BLaER1 (cell line): ENCODE data around the gene NMNAT2.
"Not testable (repeated sequence)": the region's sequence is repeated elsewhere in the genome, so short reads cannot be mapped to it uniquely, and the experiment has no call there.

Experiments used
- H3K27ac ChIP-seq: shearing (Covaris generic); formaldehyde crosslinking; 2 replicates; pipeline ENCODE4 v1.8.1; 2022
- H3K27me3 ChIP-seq: shearing (Covaris generic); formaldehyde crosslinking; 2 replicates; pipeline ENCODE4 v1.8.1; 2022
- H3K36me3 ChIP-seq: shearing (Covaris generic); formaldehyde crosslinking; 2 replicates; pipeline ENCODE4 v1.8.1; 2022
- H3K4me1 ChIP-seq: shearing (Covaris generic); formaldehyde crosslinking; 2 replicates; pipeline ENCODE4 v1.8.1; 2022
- H3K4me2 ChIP-seq: shearing (Covaris generic); formaldehyde crosslinking; 2 replicates; pipeline ENCODE4 v1.8.1; 2022
- H3K4me3 ChIP-seq: shearing (Covaris generic); formaldehyde crosslinking; 2 replicates; pipeline ENCODE4 v1.8.1; 2022
- H3K9ac ChIP-seq: shearing (Covaris generic); formaldehyde crosslinking; 2 replicates; pipeline ENCODE4 v1.8.1; 2022
- H3K9me3 ChIP-seq: shearing (Covaris generic); formaldehyde crosslinking; 2 replicates; pipeline ENCODE4 v1.8.1; 2022
- H4K20me1 ChIP-seq: shearing (Covaris generic); formaldehyde crosslinking; 2 replicates; pipeline ENCODE4 v1.8.1; 2022
- Cebpa-rat ChIP-seq: shearing (Covaris generic); IDR thresholded peaks from 2 replicates; pipeline ENCODE4 v1.8.1; 2022

Gene NMNAT2

GRCh38 chr1:183423541-183423940, 5.4 kb upstream of the NMNAT2 start:
- Histone ChIP-seq H4K20me1 (no peaks in the 10 kb centered on the region), H3K4me1 (no peaks in the 10 kb centered on the region), H3K9me3 (no peaks in the 10 kb centered on the region), H3K27me3 (no peaks in the 10 kb centered on the region), H3K9ac (no peak overlapping the region), H3K27ac (no peak overlapping the region), H3K4me3 (no peak overlapping the region), H3K4me2 (no peak overlapping the region), H3K36me3 (no peaks in the 10 kb centered on the region)
- no peak for TF ChIP-seq Cebpa-rat

- TF ChIP-seq Cebpa-rat = no peak
- H3K36me3 ChIP-seq = no peaks in the 10 kb centered on the region
- H3K27ac ChIP-seq = no peak overlapping the region
- H4K20me1 ChIP-seq = no peaks in the 10 kb centered on the region
- H3K4me3 ChIP-seq = no peak overlapping the region
- H3K9ac ChIP-seq = no peak overlapping the region
- no peaks in the 10 kb centered on the region for H3K4me1 ChIP-seq
- no peaks in the 10 kb centered on the region for H3K27me3 ChIP-seq
- H3K4me2 ChIP-seq = no peak overlapping the region
- H3K9me3 ChIP-seq = peaks cover 19% of the 10 kb centered on the region
These were observed 1.2 kb upstream of the NMNAT2 start for GRCh38 chr1:183419399-183419798.

- Histone ChIP-seq H3K9ac (no peak overlapping the region), H3K27me3 (no peaks in the 10 kb centered on the region), H3K9me3 (peaks cover 19% of the 10 kb centered on the region), H4K20me1 (no peaks in the 10 kb centered on the region), H3K36me3 (no peaks in the 10 kb centered on the region), H3K27ac (no peak overlapping the region), H3K4me3 (no peak overlapping the region), H3K4me2 (no peak overlapping the region), H3K4me1 (no peaks in the 10 kb centered on the region)
- TF ChIP-seq Cebpa-rat = no peak
These were observed 516 bp upstream of the NMNAT2 start for GRCh38 chr1:183418696-183419095.

- H3K4me2 ChIP-seq = no peak overlapping the region
- H3K9me3 ChIP-seq = peaks cover 19% of the 10 kb centered on the region
- no peak overlapping the region for H3K4me3 ChIP-seq
- no peaks in the 10 kb centered on the region for H3K27me3 ChIP-seq
- H3K27ac ChIP-seq = no peak overlapping the region
- H3K9ac ChIP-seq = no peak overlapping the region
- no peaks in the 10 kb centered on the region for H3K36me3 ChIP-seq
- no peaks in the 10 kb centered on the region for H4K20me1 ChIP-seq
- no peak for TF ChIP-seq Cebpa-rat
- no peaks in the 10 kb centered on the region for H3K4me1 ChIP-seq
These were observed 1.1 kb downstream of the NMNAT2 start for GRCh38 chr1:183416850-183417771.

GRCh38 chr1:183414365-183414764, 3.8 kb downstream of the NMNAT2 start:
- no peak overlapping the region for H3K9ac ChIP-seq
- H4K20me1 ChIP-seq = no peaks in the 10 kb centered on the region
- H3K4me1 ChIP-seq = no peaks in the 10 kb centered on the region
- peaks cover 19% of the 10 kb centered on the region for H3K9me3 ChIP-seq
- no peak overlapping the region for H3K4me3 ChIP-seq
- no peak for TF ChIP-seq Cebpa-rat
- no peaks in the 10 kb centered on the region for H3K36me3 ChIP-seq
- no peaks in the 10 kb centered on the region for H3K27me3 ChIP-seq
- H3K4me2 ChIP-seq = no peak overlapping the region
- no peak overlapping the region for H3K27ac ChIP-seq

DNA sequence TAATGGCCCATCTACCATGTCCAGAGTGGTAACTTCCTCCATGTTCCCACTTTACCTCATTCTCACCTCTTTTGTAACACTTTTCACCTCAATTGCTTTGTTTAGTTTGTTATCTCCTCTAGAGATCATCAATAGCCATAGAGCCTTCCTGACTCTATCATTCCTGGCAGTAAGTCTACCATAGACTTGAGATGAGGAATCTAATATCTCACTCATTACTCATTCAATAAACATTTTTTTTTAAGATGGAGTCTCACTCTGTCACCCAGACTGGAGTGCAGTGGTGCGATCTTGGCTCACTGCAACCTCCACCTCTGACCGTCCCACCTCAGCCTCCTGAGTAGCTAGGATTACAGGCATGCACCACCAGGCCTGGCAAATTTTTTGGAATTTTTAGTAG, 7.1 kb downstream of the NMNAT2 start:
- Histone ChIP-seq H3K27ac (no peak overlapping the region), H4K20me1 (no peaks in the 10 kb centered on the region), H3K36me3 (no peaks in the 10 kb centered on the region), H3K4me1 (no peaks in the 10 kb centered on the region), H3K9me3 (no peaks in the 10 kb centered on the region), H3K27me3 (no peaks in the 10 kb centered on the region), H3K4me3 (no peak overlapping the region), H3K4me2 (no peak overlapping the region), H3K9ac (no peak overlapping the region)
- TF ChIP-seq Cebpa-rat = no peak

GRCh38 chr1:183407961-183408360, 10.2 kb downstream of the NMNAT2 start:
- Histone ChIP-seq H3K9me3 (no peaks in the 10 kb centered on the region), H3K9ac (no peak overlapping the region), H3K27me3 (no peaks in the 10 kb centered on the region), H3K27ac (no peak overlapping the region), H3K36me3 (no peaks in the 10 kb centered on the region), H3K4me2 (no peak overlapping the region), H3K4me3 (no peak overlapping the region), H3K4me1 (no peaks in the 10 kb centered on the region), H4K20me1 (no peaks in the 10 kb centered on the region)
- TF ChIP-seq Cebpa-rat = no peak

- Histone ChIP-seq H3K4me3 (no peak overlapping the region), H3K36me3 (no peaks in the 10 kb centered on the region), H3K4me2 (no peak overlapping the region), H3K9ac (no peak overlapping the region), H3K27ac (no peak overlapping the region), H3K4me1 (no peaks in the 10 kb centered on the region), H3K27me3 (no peaks in the 10 kb centered on the region), H4K20me1 (no peaks in the 10 kb centered on the region), H3K9me3 (no peaks in the 10 kb centered on the region)
- no peak for TF ChIP-seq Cebpa-rat
These were observed 10.7 kb downstream of the NMNAT2 start for GRCh38 chr1:183407474-183407873.

GRCh38 chr1:183404476-183404875, 13.7 kb downstream of the NMNAT2 start:
- Histone ChIP-seq H3K9ac (no peak overlapping the region), H3K9me3 (no peaks in the 10 kb centered on the region), H4K20me1 (no peaks in the 10 kb centered on the region), H3K36me3 (no peaks in the 10 kb centered on the region), H3K4me3 (no peak overlapping the region), H3K4me1 (no peaks in the 10 kb centered on the region), H3K27me3 (no peaks in the 10 kb centered on the region), H3K4me2 (no peak overlapping the region), H3K27ac (no peak overlapping the region)
- TF ChIP-seq Cebpa-rat = no peak

GRCh38 chr1:183403498-183403897, 14.7 kb downstream of the NMNAT2 start:
- no peak for TF ChIP-seq Cebpa-rat
- Histone ChIP-seq H3K27ac (no peak overlapping the region), H3K4me3 (no peak overlapping the region), H3K9ac (no peak overlapping the region), H3K9me3 (no peaks in the 10 kb centered on the region), H3K36me3 (no peaks in the 10 kb centered on the region), H4K20me1 (no peaks in the 10 kb centered on the region), H3K4me2 (no peak overlapping the region), H3K27me3 (no peaks in the 10 kb centered on the region), H3K4me1 (no peaks in the 10 kb centered on the region)

DNA sequence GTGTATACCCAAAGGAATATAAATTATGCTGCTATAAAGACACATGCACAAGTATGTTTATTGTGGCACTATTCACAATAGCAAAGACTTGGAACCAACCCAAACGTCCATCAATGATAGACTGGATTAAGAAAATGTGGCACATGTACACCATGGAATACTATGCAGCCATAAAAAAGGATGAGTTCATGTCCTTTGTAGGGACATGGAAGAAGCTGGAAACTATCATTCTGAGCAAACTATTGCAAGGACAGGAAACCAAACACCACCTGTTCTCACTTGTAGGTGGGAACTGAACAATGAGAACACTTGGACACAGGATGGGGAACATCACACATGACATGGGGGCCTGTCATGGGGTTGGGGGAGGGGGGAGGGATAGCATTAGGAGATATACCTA, 16.6 kb downstream of the NMNAT2 start:
- not testable (repeated sequence) for H4K20me1 ChIP-seq, H3K4me3 ChIP-seq, H3K9ac ChIP-seq, H3K36me3 ChIP-seq, H3K4me1 ChIP-seq, H3K27ac ChIP-seq, H3K9me3 ChIP-seq, H3K27me3 ChIP-seq, H3K4me2 ChIP-seq
